ENCODE measurements around the gene ATF3. TPM values are rescaled to one million over a fixed set of nuclear protein-coding genes. Genes with fewer than 3 reads are reported as not detected.

The ATF3 gene
- total RNA-seq, 1 experiment from 2014 or later: 13.0 TPM

DNA sequence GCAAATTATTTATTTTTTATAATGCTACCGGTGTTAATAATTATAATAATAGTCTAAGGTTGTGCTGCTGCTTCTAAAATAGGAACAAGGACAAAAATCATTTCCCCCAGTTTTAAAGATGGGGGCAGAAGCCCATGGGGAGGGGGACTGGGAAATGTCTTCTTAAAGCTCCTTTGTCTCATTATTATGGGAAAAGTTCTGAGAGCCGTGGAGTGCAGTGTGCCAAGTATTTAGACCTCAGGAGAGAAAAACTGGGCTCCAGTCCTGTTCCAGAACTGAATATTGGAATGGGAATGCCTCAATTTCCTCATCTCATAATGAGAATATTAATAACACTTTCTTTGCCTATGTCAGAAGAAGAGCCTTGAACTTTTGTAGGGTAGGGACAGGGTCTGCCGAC is 40.9 kb upstream of the ATF3 start:
- TF ChIP-seq, protein P1, sequence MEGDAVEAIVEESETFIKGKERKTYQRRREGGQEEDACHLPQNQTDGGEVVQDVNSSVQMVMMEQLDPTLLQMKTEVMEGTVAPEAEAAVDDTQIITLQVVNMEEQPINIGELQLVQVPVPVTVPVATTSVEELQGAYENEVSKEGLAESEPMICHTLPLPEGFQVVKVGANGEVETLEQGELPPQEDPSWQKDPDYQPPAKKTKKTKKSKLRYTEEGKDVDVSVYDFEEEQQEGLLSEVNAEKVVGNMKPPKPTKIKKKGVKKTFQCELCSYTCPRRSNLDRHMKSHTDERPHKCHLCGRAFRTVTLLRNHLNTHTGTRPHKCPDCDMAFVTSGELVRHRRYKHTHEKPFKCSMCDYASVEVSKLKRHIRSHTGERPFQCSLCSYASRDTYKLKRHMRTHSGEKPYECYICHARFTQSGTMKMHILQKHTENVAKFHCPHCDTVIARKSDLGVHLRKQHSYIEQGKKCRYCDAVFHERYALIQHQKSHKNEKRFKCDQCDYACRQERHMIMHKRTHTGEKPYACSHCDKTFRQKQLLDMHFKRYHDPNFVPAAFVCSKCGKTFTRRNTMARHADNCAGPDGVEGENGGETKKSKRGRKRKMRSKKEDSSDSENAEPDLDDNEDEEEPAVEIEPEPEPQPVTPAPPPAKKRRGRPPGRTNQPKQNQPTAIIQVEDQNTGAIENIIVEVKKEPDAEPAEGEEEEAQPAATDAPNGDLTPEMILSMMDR (IDR thresholded peaks at IDR 0.05; ENCODE audit: unreplicated experiment): no peak
- CTCF ChIA-PET: interaction anchor here (0.7 to 1.2 kb wide), 4 partner anchors 9 to 91 kb away, joined by 3 to 7 read pairs (median 3); no protein-coding TSS in a partner anchor
- no TSS peak for BruUV-seq (replicated peaks)
- H3K4me1 Mint-ChIP-seq (ENCODE audit: low read depth, unreplicated experiment): peaks cover 17% of the 10 kb centered on the region
- intact Hi-C loops (cut with micrococcal nuclease; ENCODE audit: unreplicated experiment): no loop called here
- no peak for DNase-seq
- H3K4me3 Mint-ChIP-seq (ENCODE audit: low read depth, unreplicated experiment): no peak overlapping the region
- peaks cover 10% of the 10 kb centered on the region for H3K36me3 Mint-ChIP-seq (ENCODE audit: insufficient read depth, unreplicated experiment)
- no peaks in the 10 kb centered on the region for H3K27me3 Mint-ChIP-seq (ENCODE audit: unreplicated experiment)
- peaks cover 3% of the 10 kb centered on the region for H3K9me3 Mint-ChIP-seq (ENCODE audit: low read depth, unreplicated experiment)
- H3K27ac Mint-ChIP-seq (ENCODE audit: unreplicated experiment): no peak overlapping the region

DNA sequence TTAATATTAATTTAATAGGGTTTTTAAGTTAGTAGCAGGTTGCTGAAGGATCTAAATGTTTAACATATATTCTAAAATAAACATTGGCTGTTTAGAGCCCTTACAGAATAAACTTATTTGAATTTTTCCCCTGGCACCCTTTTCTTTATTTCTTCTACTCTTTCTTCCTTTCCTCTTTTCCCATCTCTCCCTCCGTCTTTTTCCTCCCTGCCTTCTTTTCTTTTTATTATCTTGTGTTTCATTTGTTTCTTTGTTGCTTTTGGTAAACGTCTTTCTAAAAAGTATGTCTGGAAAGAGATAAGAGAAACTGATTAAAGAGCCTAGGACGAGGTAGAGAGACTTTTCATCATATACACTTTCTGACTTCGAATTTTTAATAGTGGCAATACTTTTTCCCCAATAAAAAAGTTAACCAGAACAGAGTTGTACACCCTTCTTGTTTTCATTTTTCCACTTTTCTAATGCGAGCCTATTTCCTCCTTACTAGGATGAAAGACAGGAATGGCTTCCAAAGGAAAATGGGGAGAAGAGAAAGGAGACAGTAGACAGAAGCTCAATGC is 39.5 kb upstream of the ATF3 start:
- CTCF ChIA-PET: interaction anchor here (0.7 kb wide), 1 partner anchor 92 kb away, joined by 3 read pairs; no protein-coding TSS in a partner anchor
- intact Hi-C loops (cut with micrococcal nuclease; ENCODE audit: unreplicated experiment): no loop called here
- H3K36me3 Mint-ChIP-seq (ENCODE audit: insufficient read depth, unreplicated experiment): peaks cover 10% of the 10 kb centered on the region
- H3K4me1 Mint-ChIP-seq (ENCODE audit: low read depth, unreplicated experiment): peaks cover 17% of the 10 kb centered on the region
- H3K9me3 Mint-ChIP-seq (ENCODE audit: low read depth, unreplicated experiment): no peaks in the 10 kb centered on the region
- H3K27ac Mint-ChIP-seq (ENCODE audit: unreplicated experiment): no peak overlapping the region
- BruUV-seq (replicated peaks): no TSS peak
- TF ChIP-seq, protein P1 (IDR thresholded peaks at IDR 0.05; ENCODE audit: unreplicated experiment): no peak
- DNase-seq: no peak
- H3K4me3 Mint-ChIP-seq (ENCODE audit: low read depth, unreplicated experiment): no peak overlapping the region
- no peaks in the 10 kb centered on the region for H3K27me3 Mint-ChIP-seq (ENCODE audit: unreplicated experiment)

DNA sequence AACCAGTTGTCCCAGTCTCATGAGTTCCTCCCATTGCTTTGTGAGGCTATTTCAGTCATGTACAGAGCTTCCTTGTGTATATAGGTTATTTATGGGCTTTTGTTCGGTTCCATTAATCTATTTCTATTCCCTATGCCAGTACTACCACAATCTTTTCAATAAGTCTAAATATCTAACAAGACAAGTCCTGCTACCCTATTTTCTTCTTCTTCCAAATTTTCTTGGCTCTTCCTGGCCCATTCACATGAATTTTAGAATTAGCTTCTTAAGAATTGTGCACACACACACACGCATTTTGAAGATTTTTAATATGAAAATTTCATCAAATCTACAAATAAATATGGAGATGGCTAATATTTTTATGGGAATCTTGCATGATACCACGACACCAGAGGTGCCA is 33.8 kb upstream of the ATF3 start:
- Mint-ChIP-seq H3K9me3 (ENCODE audit: low read depth, unreplicated experiment) (no peaks in the 10 kb centered on the region), H3K4me1 (ENCODE audit: low read depth, unreplicated experiment) (no peaks in the 10 kb centered on the region), H3K27me3 (ENCODE audit: unreplicated experiment) (no peaks in the 10 kb centered on the region), H3K27ac (ENCODE audit: unreplicated experiment) (no peak overlapping the region), H3K36me3 (ENCODE audit: insufficient read depth, unreplicated experiment) (no peaks in the 10 kb centered on the region), H3K4me3 (ENCODE audit: low read depth, unreplicated experiment) (no peak overlapping the region)
- TF ChIP-seq, protein P1 (IDR thresholded peaks at IDR 0.05; ENCODE audit: unreplicated experiment): no peak
- intact Hi-C loops (cut with micrococcal nuclease; ENCODE audit: unreplicated experiment): no loop called here
- BruUV-seq (replicated peaks): no TSS peak
- DNase-seq: no peak
- CTCF ChIA-PET: interaction anchor here (0.6 kb wide), 1 partner anchor 87 kb away, joined by 3 read pairs; no protein-coding TSS in a partner anchor

DNA sequence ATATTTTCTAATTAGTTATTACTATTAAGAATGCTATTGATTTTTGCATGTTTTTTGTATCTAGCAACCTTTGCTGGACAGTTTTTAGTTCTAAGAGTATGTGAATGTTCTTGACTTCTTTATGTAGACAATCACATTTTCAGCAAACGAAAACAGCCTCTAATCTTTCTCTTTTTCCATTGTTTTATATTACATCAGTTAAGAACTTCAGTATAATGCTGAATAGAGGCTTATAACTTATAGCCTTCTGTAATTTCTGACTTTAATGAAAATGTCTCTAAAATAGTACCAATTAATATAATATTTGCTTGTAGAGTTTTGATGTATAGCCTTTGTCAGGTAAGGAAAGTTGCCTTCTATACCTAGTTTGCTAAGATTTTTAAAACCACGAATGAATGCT is 33.2 kb upstream of the ATF3 start:
- H3K27me3 Mint-ChIP-seq (ENCODE audit: unreplicated experiment): no peaks in the 10 kb centered on the region
- H3K4me3 Mint-ChIP-seq (ENCODE audit: low read depth, unreplicated experiment): no peak overlapping the region
- no peak overlapping the region for H3K27ac Mint-ChIP-seq (ENCODE audit: unreplicated experiment)
- no peaks in the 10 kb centered on the region for H3K36me3 Mint-ChIP-seq (ENCODE audit: insufficient read depth, unreplicated experiment)
- peaks cover 4% of the 10 kb centered on the region for H3K4me1 Mint-ChIP-seq (ENCODE audit: low read depth, unreplicated experiment)
- CTCF ChIA-PET: no interaction called here
- H3K9me3 Mint-ChIP-seq (ENCODE audit: low read depth, unreplicated experiment): no peaks in the 10 kb centered on the region
- TF ChIP-seq, protein P1 (IDR thresholded peaks at IDR 0.05; ENCODE audit: unreplicated experiment): no peak
- BruUV-seq (replicated peaks): no TSS peak
- intact Hi-C loops (cut with micrococcal nuclease; ENCODE audit: unreplicated experiment): no loop called here
- DNase-seq: no peak
